SK-N-DZ (cell line): ENCODE measurements around the gene RBM34.
A peak's percentile ranks its signal among the peaks of the same experiment; 100 is the strongest.
"Not testable (repeated sequence)": the region's sequence is repeated elsewhere in the genome, so short reads cannot be mapped to it uniquely, and the experiment has no call there.

ENCODE experiments used
- DNase-seq: peaks from one replicate; pipeline ENCODE4 v3.0.0-alpha.2; 2015; ENCODE audit warnings: low spot score

The RBM34 gene

DNA sequence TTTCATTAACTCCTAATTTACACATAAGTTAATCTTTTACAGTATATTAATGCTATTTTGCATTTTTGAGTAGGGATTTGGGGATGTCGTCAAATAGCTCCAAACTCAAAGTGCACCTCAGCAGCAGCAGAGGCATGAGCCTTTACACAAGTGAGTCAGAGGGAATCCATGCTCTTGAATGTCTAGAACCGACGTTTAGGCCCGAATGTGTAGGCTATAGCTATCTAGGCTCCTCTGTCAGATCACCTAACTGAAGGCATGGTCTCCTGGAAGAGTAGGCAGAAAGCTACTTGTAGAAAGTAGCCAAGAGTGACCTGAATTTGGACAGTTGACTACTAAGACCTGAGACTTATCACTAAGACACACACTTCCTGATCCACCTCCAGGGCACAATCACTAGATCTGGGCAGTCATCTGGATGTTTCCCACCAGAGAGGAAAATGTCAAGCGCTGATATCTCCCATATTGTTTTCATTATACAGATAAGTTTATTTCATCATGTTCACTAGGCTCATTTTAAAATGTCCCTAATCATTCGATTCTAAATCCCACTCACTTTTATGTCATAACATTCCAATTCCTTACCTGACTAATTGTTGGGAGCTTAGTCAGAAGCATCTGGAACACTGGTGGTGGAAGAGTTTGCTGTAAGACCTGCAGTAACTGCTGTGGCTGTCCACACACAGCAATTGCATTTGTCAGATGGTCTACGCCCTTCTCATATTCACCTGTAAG lies 47.7 kb downstream of the RBM34 start:
- DNase-seq: no peak

DNA sequence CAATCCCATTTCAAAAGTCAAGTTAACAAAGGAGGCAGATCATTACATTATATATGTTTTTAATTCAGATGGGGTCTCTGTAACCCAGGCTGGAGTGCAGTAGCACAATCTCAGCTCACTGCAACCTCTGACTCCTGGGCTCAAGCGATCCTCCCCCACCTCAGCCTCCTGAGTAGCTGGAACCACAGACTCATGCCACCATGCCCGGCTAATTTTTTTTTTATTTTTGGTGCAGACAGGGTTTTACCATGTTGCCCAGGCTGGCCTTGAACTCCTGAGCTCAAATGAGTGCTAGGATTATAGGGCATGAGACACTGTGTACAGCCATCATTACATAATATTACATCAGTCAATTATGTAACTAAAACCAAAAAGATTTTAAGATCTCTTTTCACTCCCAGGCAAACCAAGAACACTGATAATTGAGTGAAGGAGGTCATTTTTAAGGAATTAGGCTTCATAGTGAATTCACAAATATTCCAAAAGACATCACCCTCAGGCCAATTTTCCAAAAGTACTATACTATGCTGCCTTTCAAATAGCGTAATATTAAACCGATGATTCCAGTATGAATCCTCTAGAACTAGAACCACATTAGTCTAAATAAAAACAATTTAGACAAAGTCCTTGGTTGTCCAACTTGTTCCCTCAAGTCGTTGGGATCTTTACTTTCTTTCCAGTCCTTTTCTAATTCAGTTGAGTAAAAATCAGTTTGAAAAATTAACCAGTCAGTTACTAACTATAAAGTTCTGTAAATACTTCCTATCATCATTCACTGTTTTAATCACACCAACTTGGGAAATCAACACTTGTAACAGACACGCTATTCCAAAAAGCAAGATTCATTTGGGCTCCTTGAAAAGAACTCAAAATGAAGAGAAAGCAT lies 48.5 kb downstream of the RBM34 start:
- DNase-seq: no peak

DNA sequence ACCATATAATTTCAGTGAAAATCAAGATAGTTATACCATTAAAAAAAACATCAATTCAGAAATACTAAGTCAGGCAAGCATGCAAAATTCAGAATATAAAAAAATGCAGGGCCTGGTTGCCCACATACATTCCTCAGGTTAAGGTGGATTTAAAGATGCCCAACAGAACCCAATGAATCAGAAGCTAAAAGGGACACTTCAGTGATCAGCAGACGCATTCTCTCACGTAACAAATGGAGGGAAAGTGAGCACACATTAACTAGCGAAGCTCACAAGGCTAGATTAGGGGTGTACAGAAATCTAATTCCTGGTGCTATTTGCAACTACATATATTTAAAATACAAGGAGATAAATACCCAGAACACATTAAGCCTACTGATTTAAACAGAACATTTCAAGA lies 49.9 kb downstream of the RBM34 start:
- DNase-seq: no peak

DNA sequence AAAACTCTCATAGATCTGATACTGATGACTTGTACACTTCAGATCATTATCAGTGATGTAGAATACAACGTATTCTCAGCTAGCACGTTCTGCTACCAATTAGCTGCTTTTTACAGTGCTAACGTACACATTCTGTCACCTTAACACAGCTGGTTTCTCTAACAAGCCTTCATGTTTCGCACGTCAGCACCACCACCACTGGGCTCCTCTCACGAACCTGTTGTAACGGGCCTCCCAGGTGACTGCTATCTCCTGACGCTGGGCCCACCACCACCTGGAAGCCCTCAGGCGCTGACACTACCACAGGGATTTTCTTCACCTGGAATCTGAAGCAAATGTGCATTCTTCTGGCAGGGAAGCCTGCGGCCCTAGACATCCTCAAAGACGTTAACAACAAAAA lies 52.2 kb downstream of the RBM34 start:
- DNase-seq: no peak

DNA sequence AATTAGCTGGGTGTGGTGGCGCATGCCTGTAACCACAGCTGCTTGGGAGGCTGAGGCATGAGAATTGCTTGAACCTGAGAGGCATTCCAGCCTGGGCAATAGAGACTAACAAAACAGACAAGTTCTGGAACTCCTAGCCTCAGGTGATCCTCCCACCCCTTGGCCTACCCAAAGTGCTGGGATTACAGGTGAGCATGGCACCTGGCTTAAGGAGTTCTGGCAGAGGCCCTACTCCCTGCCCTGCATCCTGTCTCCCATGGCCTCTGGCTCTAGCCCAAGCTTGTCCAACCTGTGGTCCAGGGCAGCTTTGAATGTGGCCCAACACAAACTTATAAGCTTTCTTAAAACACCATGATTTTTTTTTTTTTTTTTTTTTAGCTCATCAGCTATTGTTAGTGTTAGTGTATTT lies 52.9 kb downstream of the RBM34 start:
- no peak for DNase-seq

DNA sequence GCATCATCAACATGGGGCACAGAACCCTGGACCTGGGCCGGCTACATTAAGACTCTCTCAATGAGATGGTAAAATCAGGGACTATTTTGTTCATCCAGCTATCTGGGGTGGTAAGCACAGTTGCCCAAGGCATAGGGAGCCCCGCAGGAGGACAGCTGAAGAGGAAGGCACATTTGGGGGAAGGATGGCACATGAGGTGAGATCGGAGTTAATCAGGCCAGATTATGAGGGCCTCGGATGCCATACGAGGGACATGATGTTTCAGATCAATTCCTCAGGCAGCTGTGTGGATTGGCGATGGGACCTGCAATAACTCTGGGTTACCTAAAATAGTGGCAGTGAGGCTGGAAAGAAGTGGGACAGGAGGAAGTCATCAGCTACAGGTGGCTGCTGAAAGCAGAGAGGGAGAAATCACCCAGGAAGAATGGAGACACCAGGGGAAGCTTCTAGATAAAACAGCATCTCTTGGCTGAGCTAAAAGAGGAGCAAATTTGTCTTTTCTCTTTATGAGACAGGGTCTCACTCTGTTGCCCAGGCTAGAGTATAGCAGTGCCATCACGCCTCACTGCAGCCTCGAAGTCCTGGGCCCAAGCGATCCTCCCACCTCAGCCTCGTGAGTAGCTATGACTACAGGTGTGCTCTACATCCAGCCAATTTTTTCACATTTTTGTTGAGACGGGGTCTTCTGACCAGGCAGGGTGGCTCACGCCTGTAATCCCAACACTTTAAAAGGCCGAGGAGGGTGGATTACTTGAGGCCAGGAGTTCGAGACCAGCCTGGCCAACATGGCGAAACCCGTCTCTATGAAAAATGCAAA lies 53.5 kb downstream of the RBM34 start:
- no peak for DNase-seq

DNA sequence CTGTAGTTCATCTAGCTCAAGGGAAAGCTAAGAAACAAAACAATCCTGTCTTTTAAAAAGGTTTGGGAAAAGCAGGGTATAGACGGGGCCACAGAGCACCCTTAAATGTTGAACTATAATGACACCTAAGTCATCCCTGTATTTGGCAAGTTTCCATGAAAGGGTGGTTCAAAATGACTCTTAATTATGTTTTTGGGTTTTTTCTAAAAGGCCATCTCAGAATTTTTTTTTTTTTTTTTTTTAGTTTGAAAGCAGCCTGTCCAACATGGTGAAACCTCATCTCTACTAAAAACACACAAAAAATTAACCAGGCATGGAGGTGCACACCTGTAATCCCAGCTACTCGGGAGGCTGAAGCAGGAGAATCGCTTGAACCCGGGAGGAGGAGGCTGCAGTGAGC lies 54.6 kb downstream of the RBM34 start:
- no peak for DNase-seq

DNA sequence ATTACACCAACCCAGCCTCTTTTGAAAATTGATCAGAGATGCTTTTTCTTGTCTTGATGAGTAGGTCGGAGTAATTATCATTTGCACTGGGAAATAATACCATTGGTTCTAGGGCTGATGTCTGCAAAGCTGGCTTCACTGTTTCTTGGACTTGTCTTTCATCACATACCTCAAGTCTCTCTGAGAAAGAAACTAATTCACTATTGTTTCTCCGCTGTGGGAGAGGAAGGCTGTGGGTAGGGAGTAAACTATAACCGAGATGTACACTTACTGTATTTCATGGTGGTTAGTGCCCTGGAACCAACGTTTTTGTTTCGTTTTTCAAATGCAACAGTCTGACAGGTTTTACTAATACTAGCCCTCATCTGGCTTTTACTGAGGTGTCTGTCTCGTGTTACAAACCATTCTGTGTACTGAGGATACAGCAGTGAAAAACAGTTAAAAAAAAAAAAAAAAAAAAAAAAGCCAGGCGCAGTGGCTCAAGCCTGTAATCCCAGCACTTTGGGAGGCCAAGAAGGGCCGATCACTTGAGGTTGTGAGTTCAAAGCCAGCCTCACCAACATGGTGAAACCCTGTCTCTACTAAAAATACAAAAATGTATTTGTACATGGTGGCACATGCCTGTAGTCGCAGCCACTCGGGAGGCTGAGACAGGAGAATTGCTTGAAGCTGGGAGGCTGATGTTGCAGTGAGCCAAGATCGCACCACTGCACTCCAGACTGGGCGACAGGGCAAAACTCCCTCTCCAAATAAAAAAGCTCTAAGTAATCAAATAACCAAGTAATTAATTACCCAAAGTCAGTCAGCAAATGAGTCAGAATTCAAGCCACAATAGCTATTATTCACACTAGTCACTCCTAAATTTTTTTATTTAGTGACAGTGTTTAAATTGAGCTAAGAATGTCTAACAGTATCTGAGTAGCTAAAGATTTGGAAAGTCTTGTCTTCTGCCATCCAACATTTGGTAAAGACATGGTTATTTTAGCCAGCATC lies 55.7 kb downstream of the RBM34 start:
- DNase-seq: no peak

DNA sequence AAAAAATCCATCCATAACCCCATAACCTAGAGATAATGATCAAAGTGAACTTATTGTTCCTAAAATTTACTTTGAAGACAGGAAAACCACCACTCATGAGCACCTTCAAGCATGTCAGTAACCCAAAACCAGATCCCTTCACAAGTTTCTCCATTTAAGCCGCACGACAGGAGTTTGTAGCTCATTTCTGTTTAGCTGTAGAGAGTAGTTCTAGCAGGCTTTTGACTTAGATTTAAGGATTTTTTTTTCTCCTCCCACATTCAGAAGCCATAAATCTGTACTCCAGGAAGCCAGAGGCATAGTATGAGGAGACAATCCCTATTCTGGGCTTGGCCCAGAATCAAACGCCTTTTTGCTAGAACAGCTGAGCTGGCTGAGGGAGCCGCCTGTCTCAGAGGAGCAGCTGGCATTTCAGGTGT lies 58.0 kb downstream of the RBM34 start:
- no peak for DNase-seq

DNA sequence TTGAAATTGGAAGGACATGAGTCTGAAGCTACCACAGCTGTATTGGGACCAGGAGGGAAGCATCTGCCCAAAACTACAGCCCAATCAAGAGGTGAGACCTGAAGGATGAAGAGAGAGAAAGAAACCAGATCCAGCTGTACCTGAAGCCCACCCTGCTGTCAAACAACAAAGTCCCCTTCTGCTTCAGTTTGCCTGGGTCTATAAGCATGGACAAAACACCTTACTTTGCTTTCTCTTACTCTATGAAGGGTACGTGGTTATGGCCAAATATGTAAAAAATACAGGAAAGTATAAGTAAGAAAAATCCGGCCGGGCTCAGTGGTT lies 58.8 kb downstream of the RBM34 start:
- no peak for DNase-seq

DNA sequence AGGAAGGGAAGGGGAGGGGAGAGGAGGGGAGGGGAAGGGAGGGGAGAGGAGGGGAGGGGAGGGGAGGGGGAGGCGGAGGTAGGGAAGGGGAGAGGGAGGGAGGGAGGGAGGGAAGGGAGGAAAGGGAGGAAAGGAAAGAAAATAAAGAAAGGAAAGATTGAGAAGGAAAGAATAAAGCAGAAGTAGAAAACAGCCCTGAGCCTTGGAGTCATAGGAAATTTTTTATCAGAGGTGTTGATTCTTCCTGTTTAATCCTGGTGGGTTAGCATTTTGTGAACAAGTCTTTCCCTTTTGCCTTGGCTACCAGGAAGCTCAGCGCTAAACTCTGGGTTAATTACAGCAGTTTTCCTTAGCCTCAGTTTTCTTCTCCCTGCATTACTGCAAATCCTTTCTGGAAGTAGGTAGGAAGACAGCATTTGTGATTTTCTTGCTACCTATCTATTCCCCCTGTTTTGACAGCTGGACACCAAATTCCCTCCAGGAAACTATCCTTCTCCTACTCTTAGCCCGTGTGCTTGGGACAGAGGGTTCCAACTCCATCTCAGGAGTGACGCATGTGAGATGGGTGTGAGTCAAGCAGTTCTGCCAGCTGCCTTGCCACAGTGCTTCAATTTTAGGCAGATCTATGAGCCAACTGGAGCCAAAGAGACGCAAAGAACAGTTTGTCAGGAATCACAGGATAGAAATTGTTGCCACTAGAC lies 59.3 kb downstream of the RBM34 start:
- DNase-seq: no peak

DNA sequence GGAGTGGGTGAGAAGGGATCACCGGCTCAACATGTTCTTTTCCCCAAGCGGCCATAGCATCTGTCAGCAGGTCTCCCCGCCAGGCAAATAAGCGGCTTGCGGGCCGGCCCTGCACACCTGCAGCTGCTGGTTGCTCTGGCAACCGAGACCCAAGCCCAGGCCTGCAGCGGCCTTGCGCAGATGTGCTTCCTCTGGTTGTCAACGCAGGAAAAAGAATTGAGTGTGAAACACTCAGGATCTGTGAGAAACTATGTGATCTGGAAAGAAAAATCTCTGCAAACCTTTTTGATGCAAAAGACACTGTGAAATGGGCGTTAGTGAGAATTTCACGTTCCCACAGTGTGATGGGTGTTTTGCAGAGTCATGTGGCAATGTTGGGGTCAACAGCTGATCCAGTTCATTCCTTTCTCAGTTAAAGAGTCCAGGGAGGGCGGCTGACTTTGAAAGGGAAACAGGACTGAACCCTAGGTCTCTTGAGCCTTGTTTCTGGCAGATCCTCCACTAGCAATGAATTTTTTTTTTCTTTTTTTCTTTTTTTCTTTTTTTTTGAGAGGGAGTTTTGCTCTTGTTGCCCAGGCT lies 60.8 kb downstream of the RBM34 start:
- DNase-seq: peak; percentile 43

DNA sequence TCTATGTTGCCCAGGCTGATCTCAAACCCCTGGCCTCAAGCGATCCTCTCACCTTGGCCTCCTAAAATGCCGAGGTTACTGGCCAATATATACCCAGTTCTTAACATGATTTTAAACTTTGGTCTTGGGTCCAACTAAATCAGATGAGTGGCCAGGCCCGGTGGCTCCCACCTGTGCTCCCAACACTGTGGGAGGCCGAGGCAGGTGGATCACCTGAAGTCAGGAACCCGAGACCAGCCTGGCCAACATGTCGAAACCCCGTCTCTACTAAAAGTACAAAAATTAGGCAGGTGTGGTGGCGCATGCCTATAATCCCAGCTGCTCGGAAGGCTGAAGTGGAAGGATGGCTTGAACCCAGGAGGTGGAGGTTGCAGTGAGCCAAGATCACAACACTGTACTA lies 62.1 kb downstream of the RBM34 start:
- no peak for DNase-seq

DNA sequence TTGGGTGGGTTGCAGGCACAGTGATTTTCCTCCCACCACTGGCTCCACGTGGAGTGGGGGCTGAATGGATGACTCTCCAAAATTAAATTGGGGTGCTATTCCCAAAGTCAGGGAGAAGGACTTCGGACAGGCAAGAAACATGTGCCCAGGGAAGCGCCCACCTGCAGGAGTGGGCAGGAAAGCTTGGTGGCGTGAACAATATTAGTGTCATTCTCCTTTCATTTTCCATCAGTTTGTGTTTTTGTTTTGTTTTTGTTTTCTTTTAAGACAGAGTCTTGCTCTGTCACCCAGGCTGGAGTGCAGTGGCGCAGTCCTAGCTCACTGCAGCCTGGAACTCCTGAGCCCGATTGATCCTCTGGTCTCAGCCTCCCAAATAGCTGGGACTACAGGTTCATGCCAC lies 62.5 kb downstream of the RBM34 start:
- DNase-seq: no peak

DNA sequence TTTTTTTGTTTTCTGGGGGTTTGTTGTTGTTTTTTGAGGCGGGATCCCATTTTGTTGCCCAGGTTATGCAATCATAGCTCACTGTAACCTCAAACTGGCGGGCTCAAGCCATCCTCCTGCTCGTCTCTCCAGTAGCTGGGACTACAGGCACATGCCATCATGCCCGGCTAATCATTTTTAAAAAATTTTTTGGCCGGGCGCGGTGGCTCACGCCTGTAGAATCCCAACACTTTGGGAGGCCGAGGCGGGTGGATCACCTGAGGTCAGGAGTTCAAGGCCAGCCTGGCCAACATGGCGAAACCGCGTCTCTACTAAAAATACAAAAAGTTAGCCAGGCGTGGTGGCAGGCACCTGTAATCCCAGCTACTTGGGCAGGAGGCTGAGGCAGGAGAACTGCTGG lies 63.5 kb downstream of the RBM34 start:
- DNase-seq: not testable (repeated sequence)

DNA sequence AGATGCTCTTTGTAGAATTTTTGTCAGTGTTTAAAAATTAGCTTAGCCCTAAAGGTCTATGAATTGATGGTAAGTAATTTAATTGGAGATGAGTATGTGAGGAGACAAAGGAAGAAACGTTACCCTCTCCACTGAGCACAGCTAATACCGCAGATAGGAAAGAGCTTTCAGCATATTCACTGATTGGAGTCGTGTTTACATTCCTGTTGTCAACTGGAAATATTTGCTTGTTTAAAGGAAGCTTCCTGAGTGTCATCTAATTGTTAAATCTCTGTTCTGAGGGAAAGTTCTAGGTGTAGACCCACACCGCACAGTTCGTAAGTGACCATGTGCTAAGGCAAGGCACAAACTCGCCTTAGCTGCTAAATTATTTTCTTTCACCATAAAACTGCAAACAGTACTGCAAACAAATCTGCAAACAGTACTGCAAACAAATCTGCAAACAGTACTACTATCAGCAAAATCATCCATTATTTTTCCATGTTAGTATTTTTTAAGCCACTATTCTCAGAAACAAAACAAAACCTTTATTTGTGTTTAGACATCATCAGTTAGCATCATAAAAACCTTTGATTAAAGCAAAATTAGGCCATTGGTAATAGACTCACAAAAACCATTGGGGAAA lies 65.0 kb downstream of the RBM34 start:
- DNase-seq: no peak

DNA sequence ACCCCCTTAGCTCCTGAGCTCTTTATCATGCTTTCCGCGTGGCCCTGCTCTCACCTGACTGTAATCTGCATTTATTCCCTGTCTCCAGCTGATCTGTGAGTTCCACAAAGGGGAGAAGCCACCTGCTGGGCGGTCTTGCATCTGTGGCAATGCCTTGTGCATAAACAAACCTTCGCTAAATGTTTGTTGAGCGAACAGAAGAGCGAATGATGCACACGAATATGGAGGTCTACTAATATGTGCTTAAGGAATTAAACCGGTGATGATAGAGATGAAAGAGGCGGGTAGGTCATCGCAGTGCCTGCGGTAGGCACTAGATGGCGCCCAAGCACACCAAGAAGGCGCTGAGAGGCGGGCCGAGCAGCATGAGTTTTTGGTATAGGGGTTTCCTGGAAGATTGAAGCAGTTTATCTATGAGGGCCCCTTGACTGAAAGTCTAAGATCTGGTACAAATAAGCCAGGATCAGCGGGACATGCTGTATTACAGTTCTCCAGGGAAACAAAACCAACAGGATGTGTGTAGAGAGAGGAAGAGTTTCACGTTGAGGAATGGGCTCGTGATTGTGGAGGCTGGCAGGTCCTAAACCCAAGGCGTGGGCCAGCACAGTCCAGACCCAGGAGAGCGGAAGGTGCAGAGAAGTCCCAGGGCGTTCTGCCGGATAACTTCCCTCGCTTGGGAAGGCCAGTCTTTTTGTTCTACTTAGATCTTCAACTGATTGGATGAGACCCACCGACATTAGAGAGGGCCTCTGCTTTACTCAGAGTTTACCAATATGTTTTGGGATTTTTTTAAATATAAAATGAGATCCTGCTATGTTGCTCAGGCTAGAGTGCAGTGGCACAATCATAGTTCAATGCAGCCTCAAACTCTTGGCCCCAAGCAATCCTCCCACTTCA lies 67.1 kb downstream of the RBM34 start:
- peak; percentile 83 for DNase-seq

DNA sequence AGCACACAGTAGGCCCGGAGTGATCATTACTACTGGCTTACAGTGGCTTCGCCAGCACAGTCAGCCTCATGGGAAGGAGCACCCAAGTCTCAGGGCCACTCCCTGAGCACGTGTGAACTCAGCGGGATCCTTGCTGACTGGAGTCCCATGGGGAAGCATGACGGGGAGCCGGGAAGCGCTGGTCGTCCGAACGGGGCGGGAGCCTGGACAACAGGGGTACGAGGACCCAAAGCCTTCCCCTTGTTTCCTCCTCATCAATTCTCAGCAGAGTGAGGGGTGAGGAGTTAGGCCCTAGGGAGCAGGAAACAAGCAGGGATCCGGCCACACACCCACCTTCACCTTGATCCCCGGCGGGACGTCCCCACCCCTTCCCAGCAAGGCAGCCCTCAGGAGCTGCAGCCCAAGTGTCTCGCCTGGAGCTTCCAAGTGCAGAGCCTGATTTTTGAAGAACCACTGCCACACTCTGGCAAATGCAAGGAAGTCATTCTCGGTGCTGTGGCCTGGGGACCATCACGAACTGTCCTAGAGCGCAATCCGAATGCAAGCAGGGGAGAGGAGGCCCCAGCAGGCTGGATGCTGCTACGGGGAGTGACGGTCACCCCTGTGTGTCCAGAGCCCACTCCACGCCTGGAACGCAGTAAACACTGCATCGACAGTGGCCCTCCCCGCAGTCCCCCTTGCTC lies 67.9 kb downstream of the RBM34 start:
- peak; percentile 90 for DNase-seq
